Endodermal cell (in vitro differentiated cells): Measurements from ENCODE around the gene CACNG7. TPM values are rescaled to one million over a fixed set of nuclear protein-coding genes. Genes with fewer than 3 reads are reported as not detected.

ENCODE experiments used
- DNase-seq: peaks from one replicate; pipeline ENCODE4 v3.0.0-alpha.2; 2017
- H3K27ac ChIP-seq: 2 replicates; pipeline ENCODE4 v1.5.1; 2013; ENCODE audit warnings: mild to moderate bottlenecking, low read depth, low read length, moderate library complexity
- H3K27me3 ChIP-seq: 2 replicates; pipeline ENCODE4 v1.6.1; 2013; ENCODE audit warnings: mild to moderate bottlenecking, low read length, moderate library complexity; ENCODE audit not compliant: insufficient read depth, control insufficient read depth, poor library complexity, severe bottlenecking
- H3K36me3 ChIP-seq: 2 replicates; pipeline ENCODE4 v1.7.0; 2013; ENCODE audit warnings: mild to moderate bottlenecking, low read length, moderate library complexity; ENCODE audit not compliant: control insufficient read depth, insufficient read depth
- H3K4me1 ChIP-seq: one replicate; pipeline ENCODE4 v1.7.0; 2013; ENCODE audit warnings: low read length; ENCODE audit not compliant: control insufficient read depth, insufficient read depth
- H3K4me3 ChIP-seq: 2 replicates; pipeline ENCODE4 v1.5.1; 2013; ENCODE audit warnings: mild to moderate bottlenecking, low read length, moderate library complexity
- H3K9ac ChIP-seq: 2 replicates; pipeline ENCODE4 v1.6.1; 2013; ENCODE audit warnings: mild to moderate bottlenecking, low read length, moderate library complexity; ENCODE audit not compliant: poor library complexity, severe bottlenecking; ENCODE audit errors: extremely low read depth
- H3K9me3 ChIP-seq: 2 replicates; pipeline ENCODE4 v1.6.1; 2013; ENCODE audit warnings: mild to moderate bottlenecking, low read length, moderate library complexity; ENCODE audit not compliant: control insufficient read depth
- H3K27ac Mint-ChIP-seq: 2 replicates; pipeline ENCODE4 v1.8.0; 2020; ENCODE audit warnings: mixed read lengths
- H3K27me3 Mint-ChIP-seq: 2 replicates; pipeline ENCODE4 v1.8.0; 2021; ENCODE audit warnings: mild to moderate bottlenecking, mixed read lengths; ENCODE audit not compliant: insufficient read depth
- H3K36me3 Mint-ChIP-seq: 2 replicates; pipeline ENCODE4 v1.8.0; 2020; ENCODE audit warnings: low read depth, mixed read lengths
- H3K4me1 Mint-ChIP-seq: 2 replicates; pipeline ENCODE4 v1.8.0; 2020; ENCODE audit warnings: mixed read lengths
- H3K4me3 Mint-ChIP-seq: 2 replicates; pipeline ENCODE4 v1.8.0; 2020; ENCODE audit warnings: mild to moderate bottlenecking, moderate library complexity, mixed read lengths
- H3K9me3 Mint-ChIP-seq: 2 replicates; pipeline ENCODE4 v1.8.0; 2020; ENCODE audit warnings: mild to moderate bottlenecking, mixed read lengths
- WGBS, 2 experiments: methylation state at CpG; one replicate each; pipeline versions ENCODE4 v1.1.5 to v1.1.7; 2013; ENCODE audit warnings: missing lambda C conversion rate in 2 of 2, mixed read lengths in 1 of 2; ENCODE audit not compliant: insufficient coverage in 1 of 2, insufficient read length in 1 of 2; 5-methylcytosine and 5-hydroxymethylcytosine counted together
- total RNA-seq, 2 donors: library from RNA; stranded (reverse); fragmentation: NEBNext Ultra II Directional in 1 of 2; extraction: Animal tissue kit (Norgen Biotek cat#: 25700) in 1 of 2; gene quantifications; 2 replicates in 1 of 2; 3 replicates in 1 of 2; pipeline ENCODE4 v1.2.1, GENCODE V29; 2021
- TF ChIP-seq, protein P1 (sequence below): fragments of 200-600 bp; sonication (generic); conservative IDR thresholded peaks from 2 replicates; pipeline ENCODE4 v1.5.0; 2021; ENCODE audit warnings: antibody characterized with exemption, mild to moderate bottlenecking

CACNG7 gene
- total RNA-seq, 2 donors from 2014 or later: 2.7 to 3.4 TPM

GRCh38 chr19:53884256-53884655, 24.8 kb upstream of the CACNG7 start:
- Mint-ChIP-seq H3K4me1 (peaks cover 2% of the 10 kb centered on the region), H3K4me3 (no peak overlapping the region), H3K9me3 (no peaks in the 10 kb centered on the region), H3K27me3 (peaks cover 36% of the 10 kb centered on the region), H3K27ac (no peak overlapping the region), H3K36me3 (no peaks in the 10 kb centered on the region)
- Histone ChIP-seq H3K4me3 (no peak overlapping the region), H3K27ac (no peak overlapping the region), H3K27me3 (peaks cover 54% of the 10 kb centered on the region), H3K9me3 (no peaks in the 10 kb centered on the region), H3K9ac (no peak overlapping the region), H3K4me1 (no peaks in the 10 kb centered on the region), H3K36me3 (no peaks in the 10 kb centered on the region)
- DNase-seq: peak; percentile 39
- WGBS, 2 experiments: 76 to 89% methylated on average over 5 to 12 of the region's 12 CpGs
- TF ChIP-seq, protein P1, sequence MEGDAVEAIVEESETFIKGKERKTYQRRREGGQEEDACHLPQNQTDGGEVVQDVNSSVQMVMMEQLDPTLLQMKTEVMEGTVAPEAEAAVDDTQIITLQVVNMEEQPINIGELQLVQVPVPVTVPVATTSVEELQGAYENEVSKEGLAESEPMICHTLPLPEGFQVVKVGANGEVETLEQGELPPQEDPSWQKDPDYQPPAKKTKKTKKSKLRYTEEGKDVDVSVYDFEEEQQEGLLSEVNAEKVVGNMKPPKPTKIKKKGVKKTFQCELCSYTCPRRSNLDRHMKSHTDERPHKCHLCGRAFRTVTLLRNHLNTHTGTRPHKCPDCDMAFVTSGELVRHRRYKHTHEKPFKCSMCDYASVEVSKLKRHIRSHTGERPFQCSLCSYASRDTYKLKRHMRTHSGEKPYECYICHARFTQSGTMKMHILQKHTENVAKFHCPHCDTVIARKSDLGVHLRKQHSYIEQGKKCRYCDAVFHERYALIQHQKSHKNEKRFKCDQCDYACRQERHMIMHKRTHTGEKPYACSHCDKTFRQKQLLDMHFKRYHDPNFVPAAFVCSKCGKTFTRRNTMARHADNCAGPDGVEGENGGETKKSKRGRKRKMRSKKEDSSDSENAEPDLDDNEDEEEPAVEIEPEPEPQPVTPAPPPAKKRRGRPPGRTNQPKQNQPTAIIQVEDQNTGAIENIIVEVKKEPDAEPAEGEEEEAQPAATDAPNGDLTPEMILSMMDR: no peak

DNA sequence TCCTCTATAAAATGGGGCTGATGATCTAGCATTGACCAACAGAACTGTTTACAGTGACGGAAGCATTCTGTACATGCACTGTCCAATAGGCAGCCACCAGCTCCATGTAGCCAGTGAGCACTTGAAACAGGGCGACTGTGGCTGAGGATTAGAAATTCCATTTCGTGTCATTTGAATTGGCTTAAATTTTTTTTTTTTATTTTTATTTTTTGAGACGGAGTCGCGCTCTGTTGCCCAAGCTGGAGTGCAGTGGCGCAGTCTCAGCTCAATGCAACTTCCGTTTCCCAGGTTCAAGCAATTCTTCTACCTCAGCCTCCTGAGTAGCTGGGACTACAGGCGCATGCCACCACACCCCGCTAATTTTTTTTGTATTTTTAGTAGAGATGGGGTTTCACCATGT, 24.0 kb upstream of the CACNG7 start:
- Histone ChIP-seq H3K36me3 (no peaks in the 10 kb centered on the region), H3K9me3 (no peaks in the 10 kb centered on the region), H3K4me1 (no peaks in the 10 kb centered on the region), H3K27ac (no peak overlapping the region), H3K9ac (no peak overlapping the region), H3K4me3 (no peak overlapping the region), H3K27me3 (peaks cover 49% of the 10 kb centered on the region)
- Mint-ChIP-seq H3K4me3 (no peak overlapping the region), H3K9me3 (no peaks in the 10 kb centered on the region), H3K36me3 (no peaks in the 10 kb centered on the region), H3K27me3 (peaks cover 36% of the 10 kb centered on the region), H3K27ac (no peak overlapping the region), H3K4me1 (peaks cover 2% of the 10 kb centered on the region)
- DNase-seq: no peak
- 95 to 97% methylated on average over 7 to 10 of the region's 10 CpGs for WGBS, 2 experiments
- TF ChIP-seq, protein P1: no peak

DNA sequence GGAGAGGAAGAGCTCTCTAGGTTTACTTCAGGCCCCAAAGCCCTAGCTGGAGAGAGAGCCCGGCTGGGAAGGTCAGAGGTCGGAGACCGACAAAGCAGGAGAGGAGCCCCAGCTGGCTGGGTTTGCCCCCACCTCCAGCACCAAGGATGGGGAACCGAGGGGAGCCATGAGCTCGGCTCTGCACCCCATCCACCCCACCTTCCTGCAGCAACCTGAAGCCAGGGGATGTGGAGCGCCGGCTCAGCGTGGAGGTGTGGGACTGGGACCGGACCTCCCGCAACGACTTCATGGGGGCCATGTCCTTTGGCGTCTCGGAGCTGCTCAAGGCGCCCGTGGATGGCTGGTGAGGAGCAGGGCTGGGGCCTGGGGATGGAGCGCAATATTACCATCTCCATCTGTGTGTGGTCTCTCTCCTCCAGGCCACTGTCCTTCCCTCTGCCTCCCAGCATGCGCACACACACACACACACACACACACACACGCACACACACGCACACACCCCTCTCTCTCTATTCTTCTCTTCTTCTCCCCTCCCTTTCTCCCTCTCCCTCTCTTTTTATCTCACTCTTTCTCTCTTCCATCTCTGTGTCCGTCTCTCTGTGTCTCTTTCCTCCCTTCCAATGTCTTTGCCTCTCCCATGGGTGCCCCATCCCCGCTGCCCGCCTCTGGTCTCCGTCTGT, 16.6 kb upstream of the CACNG7 start:
- H3K4me1 ChIP-seq: no peaks in the 10 kb centered on the region
- no peak overlapping the region for H3K9ac ChIP-seq
- Mint-ChIP-seq H3K4me3 (no peak overlapping the region), H3K27me3 (peaks cover 15% of the 10 kb centered on the region), H3K36me3 (no peaks in the 10 kb centered on the region), H3K27ac (no peak overlapping the region), H3K9me3 (no peaks in the 10 kb centered on the region), H3K4me1 (no peaks in the 10 kb centered on the region)
- no peak overlapping the region for H3K4me3 ChIP-seq
- TF ChIP-seq, protein P1: no peak
- H3K27me3 ChIP-seq: peaks cover 4% of the 10 kb centered on the region
- WGBS, 2 experiments: 78 to 79% methylated on average over 16 to 23 of the region's 23 CpGs
- DNase-seq: no peak
- H3K27ac ChIP-seq: no peak overlapping the region
- H3K9me3 ChIP-seq: no peaks in the 10 kb centered on the region
- no peaks in the 10 kb centered on the region for H3K36me3 ChIP-seq
